Activated T-cell treated with anti-CD3 and anti-CD28 coated beads, Interleukin-2, amount 50 U/mL, for 4 hours (primary cell): ENCODE results near the gene MEN1. TPM values are rescaled to one million over a fixed set of nuclear protein-coding genes. Genes with fewer than 3 reads are reported as not detected.

Source experiments
- ATAC-seq, 2 donors: fragments of 200-7000 bp; cut with Tn5 transposase; one replicate each; pipeline ENCODE4 v1.10.0; 2021
- DNase-seq: peaks from one replicate; pipeline ENCODE4 v3.0.0-alpha.2; 2020
- H3K27me3 Mint-ChIP-seq: one replicate; pipeline ENCODE4 v1.8.0; 2021; ENCODE audit warnings: low read depth, mixed read lengths
- H3K36me3 Mint-ChIP-seq: one replicate; pipeline ENCODE4 v1.8.0; 2022; ENCODE audit warnings: mixed read lengths; ENCODE audit not compliant: insufficient read depth
- H3K4me1 Mint-ChIP-seq: one replicate; pipeline ENCODE4 v1.8.0; 2021; ENCODE audit warnings: low read depth, mixed read lengths
- H3K4me3 Mint-ChIP-seq: one replicate; pipeline ENCODE4 v1.8.0; 2021; ENCODE audit warnings: mild to moderate bottlenecking, moderate library complexity, mixed read lengths
- H3K9me3 Mint-ChIP-seq: one replicate; pipeline ENCODE4 v1.8.0; 2021; ENCODE audit warnings: mixed read lengths
- total RNA-seq, 3 donors: library from RNA; stranded (reverse); gene quantifications; one replicate each; pipeline ENCODE4 v1.2.1, GENCODE V29; 2021

Gene MEN1
- total RNA-seq, 3 donors from 2014 or later = 50.7 to 61.2 (median 53.6) TPM

DNA sequence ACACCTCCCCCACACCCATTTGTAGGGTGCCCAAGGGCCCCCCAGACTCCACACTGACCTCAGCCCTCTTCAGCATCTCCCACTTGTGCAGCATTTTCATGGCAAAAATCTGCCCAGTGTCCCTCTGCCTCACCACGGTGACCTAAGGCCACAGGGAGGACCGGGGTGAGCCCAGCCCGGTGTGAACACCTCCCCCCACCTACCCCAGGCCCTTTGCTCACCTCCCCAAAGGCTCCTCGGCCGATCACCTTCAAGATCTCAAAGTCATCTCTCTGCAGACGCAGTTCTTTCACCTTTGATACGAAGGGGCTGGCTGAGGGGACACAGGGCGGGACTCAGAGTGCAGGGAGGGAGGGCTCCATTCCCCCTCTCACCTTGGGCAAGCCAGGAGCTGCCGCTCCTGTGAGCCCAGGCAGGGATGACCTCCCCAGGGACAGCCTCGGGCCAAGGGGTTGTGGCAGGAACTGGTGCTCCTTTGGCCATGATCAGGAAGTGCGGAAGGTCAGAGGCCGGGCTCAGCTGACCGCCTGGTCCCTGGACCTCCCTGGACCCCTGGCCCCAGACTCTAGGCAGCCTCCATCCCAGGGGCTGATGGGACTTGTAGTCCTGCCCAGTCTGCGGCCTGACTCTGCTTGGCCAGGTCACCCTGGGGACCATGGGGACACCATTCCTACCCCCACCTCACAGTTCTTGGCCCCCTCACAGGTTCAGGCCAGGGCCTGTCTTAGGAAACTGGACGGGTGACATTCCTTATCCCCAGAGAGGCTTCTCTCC is 31.4 kb upstream of the MEN1 start:
- Mint-ChIP-seq H3K4me3 (no peak overlapping the region), H3K9me3 (no peaks in the 10 kb centered on the region), H3K27me3 (no peaks in the 10 kb centered on the region), H3K36me3 (no peaks in the 10 kb centered on the region), H3K4me1 (peaks cover 11% of the 10 kb centered on the region)
- ATAC-seq = no peak
- DNase-seq = no peak

DNA sequence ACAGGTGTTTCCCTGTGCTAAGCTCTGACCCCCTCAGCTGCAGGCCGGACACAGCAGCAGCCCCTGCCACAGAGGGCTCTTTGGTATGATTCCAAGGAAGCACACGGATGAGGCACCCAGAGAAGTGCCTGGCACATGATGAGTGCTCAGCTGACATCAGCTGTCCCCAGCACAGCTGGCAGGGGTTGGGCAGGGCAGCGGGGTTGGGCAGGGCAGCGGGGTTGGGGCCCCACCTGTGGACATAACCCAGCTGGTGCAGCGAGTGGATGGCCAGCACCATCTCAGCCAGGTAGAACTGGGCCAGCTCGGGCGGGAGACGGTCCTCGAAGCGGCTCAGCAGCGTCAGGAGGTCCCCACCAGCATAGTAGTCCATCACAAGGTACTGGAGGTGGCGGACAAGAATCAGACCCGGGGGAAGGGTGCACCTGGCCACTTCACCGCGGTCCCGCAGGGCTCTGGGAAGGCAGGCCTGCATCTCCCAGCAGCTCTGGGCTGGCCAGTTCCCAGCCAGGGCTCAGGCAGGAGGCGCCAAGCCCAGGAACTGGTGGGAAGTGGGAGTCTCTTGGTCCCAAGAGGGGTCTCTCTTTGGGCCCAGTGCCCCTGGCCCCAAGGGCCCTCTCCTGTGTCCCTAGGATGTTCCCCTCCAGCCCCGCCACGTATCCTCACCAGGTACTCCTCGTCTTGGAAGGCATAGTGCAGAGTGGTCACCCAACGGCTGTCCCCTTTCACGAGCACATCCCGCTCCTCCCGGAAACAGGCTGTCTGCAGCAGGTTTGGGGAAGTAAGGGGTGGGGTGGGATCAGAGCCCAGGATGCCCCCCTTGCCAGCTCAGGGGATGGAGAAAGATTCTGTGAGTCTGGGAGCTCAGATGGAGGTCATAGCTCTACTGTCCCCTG is 29.8 kb upstream of the MEN1 start:
- ATAC-seq (no peak), DNase-seq (no peak)
- Mint-ChIP-seq H3K27me3 (no peaks in the 10 kb centered on the region), H3K4me3 (no peak overlapping the region), H3K36me3 (no peaks in the 10 kb centered on the region), H3K4me1 (peaks cover 8% of the 10 kb centered on the region), H3K9me3 (no peaks in the 10 kb centered on the region)

DNA sequence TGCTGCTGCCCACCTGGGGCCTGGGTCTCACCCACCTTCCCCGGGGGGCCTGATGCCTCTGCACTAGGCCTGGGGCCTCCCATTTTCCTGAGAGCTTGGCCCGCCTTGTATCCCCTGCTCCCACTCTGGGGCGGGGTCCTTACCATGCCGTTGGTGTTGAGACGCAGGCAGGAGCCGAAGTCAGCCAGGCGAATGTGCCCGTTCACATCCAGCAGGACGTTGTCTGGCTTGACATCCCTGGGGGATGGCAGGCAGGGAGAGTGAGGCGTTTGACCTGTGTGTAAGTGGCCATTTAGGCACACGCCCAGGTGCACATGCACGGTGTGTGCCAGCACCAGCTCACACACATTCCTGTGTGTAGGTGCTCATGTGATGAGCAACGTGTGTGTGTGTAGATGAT is 29.0 kb upstream of the MEN1 start:
- Mint-ChIP-seq H3K4me3 (no peak overlapping the region), H3K9me3 (no peaks in the 10 kb centered on the region), H3K27me3 (no peaks in the 10 kb centered on the region), H3K36me3 (no peaks in the 10 kb centered on the region), H3K4me1 (peaks cover 6% of the 10 kb centered on the region)
- no peak for ATAC-seq
- DNase-seq = no peak

DNA sequence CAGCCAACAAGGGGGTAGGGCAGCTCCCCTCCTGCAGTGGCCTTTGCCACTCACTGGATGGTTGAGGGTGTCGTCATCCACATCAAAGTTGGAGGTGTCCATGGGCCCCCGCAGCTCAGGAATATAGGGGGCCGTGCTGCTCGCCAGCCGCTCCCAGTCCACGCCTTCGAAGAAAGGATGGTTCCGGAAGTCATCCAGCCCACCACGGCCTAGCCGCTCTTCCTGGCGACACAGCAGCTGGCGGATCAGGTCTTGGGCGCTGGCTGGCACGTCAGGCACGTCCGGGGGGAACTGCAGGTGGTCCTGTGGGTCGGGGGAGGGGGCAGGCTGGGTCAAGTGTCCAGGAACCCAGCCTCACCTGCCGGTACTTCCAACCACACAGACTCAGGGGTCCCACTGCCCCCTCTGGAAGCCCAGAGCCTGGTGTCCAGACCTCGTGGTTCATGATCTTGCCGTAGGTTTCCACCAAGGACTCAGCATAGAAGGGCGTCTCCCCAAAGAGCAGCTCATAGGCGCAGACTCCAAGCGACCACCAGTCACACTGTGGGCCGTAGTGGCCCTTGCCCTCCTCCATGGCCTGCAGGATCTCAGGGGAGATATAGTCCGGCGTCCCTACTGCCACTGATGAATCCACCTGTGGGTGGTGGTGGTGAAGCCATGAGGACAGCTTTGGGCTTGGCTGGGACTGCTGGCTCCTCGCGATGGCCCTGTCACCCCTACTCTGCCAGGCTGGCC is 28.4 kb upstream of the MEN1 start:
- Mint-ChIP-seq H3K4me1 (peaks cover 3% of the 10 kb centered on the region), H3K27me3 (no peaks in the 10 kb centered on the region), H3K9me3 (no peaks in the 10 kb centered on the region), H3K4me3 (no peak overlapping the region), H3K36me3 (no peaks in the 10 kb centered on the region)
- DNase-seq (no peak), ATAC-seq (no peak)

DNA sequence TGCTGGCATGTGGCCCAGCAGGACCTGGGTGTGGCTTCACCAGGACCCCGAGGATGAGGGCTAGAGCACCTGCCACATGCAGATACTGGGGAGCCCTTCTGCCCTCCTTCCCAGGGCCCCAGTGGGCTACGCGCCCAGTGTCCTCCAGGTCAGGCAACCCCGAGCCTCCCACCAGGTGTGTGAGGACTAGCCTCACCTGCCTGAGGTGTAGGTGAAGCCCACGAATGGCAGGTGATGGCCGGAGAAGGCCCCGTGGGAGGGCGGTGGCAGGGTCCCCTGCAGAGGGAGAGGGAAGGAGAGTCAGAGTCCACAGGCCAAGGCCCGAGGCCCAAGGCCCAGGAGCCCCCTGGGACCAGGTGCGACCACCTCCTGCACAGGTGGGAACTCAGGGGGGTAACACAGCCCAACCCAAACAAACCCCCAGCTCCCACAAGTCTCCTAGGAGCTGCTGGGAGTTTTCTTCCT is 27.6 kb upstream of the MEN1 start:
- no peaks in the 10 kb centered on the region for H3K27me3 Mint-ChIP-seq
- no peaks in the 10 kb centered on the region for H3K36me3 Mint-ChIP-seq
- no peaks in the 10 kb centered on the region for H3K4me1 Mint-ChIP-seq
- DNase-seq (no peak), ATAC-seq (no peak)
- H3K4me3 Mint-ChIP-seq = no peak overlapping the region
- H3K9me3 Mint-ChIP-seq = no peaks in the 10 kb centered on the region

DNA sequence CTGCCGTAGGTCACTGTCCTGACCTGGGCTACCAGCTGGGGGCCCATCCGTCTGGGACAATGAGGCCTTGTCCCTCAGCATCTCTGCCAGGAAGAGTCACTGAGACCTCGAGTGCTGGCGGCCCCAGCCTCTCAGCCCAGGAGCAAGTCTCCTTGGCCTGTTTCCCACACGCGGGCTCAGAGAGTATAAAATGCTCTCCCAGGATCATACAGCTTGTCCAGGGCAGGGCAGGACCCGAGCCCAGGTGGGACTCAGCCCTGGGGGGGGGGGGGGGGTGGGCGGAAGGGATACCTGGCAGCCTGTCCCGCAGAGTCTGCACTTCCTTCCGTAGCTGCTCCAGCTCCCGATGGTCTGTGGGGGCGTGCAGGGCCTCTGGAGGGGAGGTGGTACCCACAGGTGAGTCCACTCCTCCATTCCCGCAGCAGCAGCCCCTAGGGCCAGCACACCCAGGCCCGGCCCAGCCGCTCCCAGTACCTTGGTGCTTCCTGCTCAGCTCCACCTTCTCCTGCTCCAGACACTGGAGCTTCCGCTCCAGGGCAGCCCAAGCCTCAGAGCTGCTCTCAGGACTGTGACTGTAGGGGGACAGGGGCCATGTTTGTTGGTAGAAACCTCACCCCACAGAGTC is 26.2 kb upstream of the MEN1 start:
- Mint-ChIP-seq H3K27me3 (no peaks in the 10 kb centered on the region), H3K36me3 (no peaks in the 10 kb centered on the region), H3K4me1 (no peaks in the 10 kb centered on the region), H3K4me3 (no peak overlapping the region), H3K9me3 (no peaks in the 10 kb centered on the region)
- DNase-seq (no peak), ATAC-seq (no peak)

DNA sequence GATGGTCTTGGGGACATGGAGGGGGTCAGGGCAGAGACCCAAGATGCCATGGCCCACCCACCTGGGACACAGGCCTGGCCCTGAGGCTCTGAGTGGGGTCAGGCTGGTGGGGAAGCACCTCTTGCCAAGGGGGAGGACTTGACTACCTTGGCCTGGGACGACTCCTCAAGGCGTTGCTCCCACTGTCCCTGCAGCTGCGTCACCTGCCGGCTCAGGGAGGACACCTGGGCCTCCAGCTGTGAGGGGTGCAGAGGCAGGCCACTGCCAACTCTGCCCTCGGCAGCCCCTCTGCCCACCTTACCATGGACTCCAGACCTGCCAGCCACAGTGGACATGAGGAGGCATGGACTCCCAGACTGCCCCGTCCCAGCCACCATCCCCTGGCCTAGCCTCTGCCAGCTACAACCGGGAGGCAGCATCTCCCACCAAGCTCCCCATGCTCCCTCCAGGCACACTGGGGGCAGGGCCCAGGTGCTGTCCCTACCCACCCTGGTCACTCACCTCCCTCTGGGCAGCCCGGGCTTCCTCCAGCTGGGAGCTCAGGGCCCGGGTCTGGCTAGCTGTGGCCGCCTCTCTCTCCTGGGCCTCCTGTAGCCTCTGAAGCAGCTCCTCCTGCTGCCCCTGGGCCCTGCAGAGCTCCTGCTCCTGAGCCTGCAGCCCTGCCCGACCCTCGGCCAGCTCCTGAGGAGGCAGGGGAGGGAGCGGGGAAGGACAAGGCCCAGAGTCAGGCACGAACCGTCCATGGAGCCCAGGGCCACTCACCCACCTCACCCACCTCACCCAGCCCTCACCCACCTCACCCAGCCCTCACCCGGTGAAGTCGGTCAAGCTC is 25.5 kb upstream of the MEN1 start:
- ATAC-seq (no peak), DNase-seq (no peak)
- H3K4me3 Mint-ChIP-seq = no peak overlapping the region
- no peaks in the 10 kb centered on the region for H3K9me3 Mint-ChIP-seq
- no peaks in the 10 kb centered on the region for H3K27me3 Mint-ChIP-seq
- no peaks in the 10 kb centered on the region for H3K36me3 Mint-ChIP-seq
- no peaks in the 10 kb centered on the region for H3K4me1 Mint-ChIP-seq

DNA sequence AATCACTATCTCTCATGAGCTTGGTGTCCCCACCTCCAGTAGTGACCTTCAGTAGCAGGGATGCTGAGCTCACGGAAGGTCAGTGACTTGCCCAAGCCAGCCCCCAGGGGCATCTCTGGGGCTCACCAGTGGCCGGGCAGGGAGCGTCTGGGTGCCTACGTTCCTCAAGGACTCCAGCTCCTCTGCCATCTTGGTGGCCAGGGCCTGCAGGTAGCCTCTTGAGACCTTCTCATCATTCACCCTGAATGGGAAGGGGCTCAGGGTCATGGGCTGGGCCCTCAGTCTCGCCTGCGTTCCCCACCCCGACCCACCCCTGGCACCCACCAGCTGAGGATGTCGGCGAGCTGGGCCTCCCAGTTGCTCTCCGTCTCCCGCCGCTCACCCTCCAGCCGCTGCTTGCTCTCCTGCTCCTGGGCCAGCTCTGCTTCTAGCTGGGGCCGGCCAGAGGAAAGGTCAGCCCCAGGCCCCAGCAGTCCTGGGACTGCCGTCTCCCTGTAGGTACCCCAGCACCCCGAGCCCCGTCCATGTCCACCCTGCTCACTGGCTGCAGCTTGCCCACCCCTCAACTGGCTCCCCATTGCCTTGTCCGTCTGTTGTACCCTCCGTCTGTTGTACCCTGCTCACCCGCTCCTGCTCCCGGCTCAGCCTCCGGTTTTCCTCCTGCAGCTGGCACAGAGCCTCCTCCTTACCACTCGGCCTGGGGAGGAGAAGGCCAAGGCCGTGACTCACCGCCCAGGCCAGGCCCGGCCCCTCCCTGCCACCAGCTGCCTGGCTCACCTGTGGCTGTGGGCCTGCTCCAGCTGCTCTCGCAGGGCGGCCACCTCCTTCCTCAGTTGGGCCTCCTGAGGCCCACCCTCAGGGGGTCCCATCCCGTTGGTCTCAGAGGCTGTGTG is 24.6 kb upstream of the MEN1 start:
- Mint-ChIP-seq H3K4me3 (no peak overlapping the region), H3K27me3 (no peaks in the 10 kb centered on the region), H3K4me1 (no peaks in the 10 kb centered on the region), H3K9me3 (no peaks in the 10 kb centered on the region), H3K36me3 (no peaks in the 10 kb centered on the region)
- DNase-seq = no peak
- ATAC-seq = no peak

DNA sequence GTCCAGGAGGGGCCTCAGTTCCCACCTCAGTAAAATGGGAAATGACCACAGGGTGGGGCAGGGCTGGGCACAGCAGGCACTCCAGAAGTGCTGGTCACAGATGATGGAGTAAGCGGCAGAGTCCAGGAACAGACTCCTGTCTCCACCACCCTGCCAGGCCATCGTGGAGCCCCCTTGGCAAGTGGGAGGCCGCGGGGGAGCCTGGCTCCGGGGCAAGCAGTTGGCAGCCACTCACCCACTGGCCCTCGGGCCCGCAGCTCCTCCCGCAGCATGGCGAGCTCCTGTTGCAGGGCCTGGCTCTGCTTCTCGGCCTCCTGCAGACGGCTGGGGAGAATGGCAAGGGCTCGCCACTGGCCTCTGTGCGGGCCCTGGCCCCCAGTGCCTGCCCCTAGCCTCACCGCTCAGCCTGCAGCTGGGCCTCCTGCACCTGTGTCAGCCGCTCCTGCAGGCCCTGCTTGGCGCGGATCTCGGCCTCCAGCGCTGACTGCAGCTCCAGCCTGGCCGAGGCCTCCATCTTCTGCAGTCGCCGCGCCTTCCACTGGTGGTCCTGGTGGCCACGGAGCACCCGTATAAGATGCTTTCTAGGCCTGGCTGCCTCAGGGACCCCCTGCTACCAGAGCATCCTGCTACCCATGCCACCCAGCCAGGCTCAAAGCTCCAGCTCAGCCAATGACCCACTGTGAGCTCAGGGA is 23.8 kb upstream of the MEN1 start:
- ATAC-seq (no peak), DNase-seq (no peak)
- H3K36me3 Mint-ChIP-seq = no peaks in the 10 kb centered on the region
- no peaks in the 10 kb centered on the region for H3K27me3 Mint-ChIP-seq
- no peaks in the 10 kb centered on the region for H3K4me1 Mint-ChIP-seq
- H3K4me3 Mint-ChIP-seq = no peak overlapping the region
- H3K9me3 Mint-ChIP-seq = no peaks in the 10 kb centered on the region

DNA sequence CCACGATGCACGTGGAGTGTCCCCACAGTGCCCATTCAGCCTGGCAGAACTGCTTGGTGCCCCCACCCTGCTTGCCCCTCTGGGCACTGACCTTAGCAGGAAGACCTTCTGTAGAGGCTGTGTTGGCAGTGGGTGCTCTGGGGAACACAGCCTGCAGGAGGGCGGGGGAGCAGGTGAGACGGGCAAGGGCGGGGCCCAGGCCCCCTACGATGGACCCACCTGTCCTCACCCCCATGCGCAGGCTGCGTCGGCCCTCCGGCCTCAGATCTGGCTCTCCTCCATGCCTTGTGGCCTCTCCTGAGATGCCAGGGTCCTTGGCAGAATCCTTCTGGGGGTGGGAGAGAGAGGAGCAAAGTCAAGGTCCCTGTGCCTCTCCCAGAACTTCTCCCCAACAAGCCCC is 23.2 kb upstream of the MEN1 start:
- no peaks in the 10 kb centered on the region for H3K9me3 Mint-ChIP-seq

DNA sequence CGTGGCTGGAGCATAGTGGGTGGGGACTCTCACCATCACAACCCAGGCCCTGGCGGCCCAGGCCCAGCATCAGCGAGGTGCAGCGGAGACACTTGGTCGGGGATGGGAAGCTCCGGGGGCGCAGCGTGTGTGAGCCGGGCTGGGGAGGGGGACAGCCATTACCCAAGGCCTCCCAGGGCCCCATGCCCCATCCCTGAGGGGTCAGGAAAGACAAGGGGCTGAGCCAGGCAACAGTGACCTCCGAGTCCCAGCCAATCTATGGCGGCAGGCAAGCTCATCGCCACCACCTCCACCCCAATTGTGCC is 22.8 kb upstream of the MEN1 start:
- Mint-ChIP-seq H3K9me3 (no peaks in the 10 kb centered on the region), H3K27me3 (no peaks in the 10 kb centered on the region), H3K4me1 (no peaks in the 10 kb centered on the region), H3K36me3 (no peaks in the 10 kb centered on the region), H3K4me3 (no peak overlapping the region)
- DNase-seq = no peak
- no peak for ATAC-seq

More for the DNA sequence above, 23.2 kb upstream of the MEN1 start:
- no peaks in the 10 kb centered on the region for H3K27me3 Mint-ChIP-seq
- ATAC-seq (no peak), DNase-seq (no peak)
- no peaks in the 10 kb centered on the region for H3K36me3 Mint-ChIP-seq
- H3K4me1 Mint-ChIP-seq = no peaks in the 10 kb centered on the region
- no peak overlapping the region for H3K4me3 Mint-ChIP-seq

DNA sequence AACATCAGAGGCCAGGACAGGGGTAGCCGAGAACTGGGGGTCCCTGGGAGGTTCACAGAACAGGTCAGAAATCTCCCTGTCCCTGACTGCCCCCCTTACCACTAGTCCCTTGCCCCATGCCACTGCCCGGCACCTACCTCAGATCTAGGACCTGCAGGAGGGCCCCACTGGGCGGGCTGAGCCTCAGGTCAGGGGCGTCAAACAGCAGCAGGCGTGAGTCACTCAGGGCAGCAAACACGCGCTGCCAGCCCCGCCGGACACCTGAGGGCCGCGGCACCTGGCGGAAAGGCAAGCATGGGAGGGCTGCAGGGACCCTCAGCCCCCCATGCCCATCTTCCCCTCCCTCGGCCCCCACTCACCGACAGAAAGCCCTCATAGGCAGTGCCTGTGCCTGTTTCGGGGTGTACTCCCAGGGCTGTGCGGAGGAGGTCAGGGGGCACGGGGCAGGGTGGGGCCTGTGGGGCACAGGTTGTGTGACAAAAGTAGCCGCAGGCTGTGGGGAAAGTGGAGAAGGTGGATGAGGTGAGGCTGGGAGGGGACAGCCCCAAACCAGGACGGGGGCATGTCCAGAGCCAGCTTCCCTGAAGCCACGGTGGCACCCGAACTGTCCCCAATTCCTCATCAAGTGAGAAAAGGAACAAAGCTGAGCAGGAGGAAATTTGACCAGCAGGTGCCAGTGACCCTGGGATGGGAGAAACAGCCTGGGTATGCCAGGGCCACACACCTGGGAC is 22.3 kb upstream of the MEN1 start:
- peaks cover 4% of the 10 kb centered on the region for H3K36me3 Mint-ChIP-seq
- no peaks in the 10 kb centered on the region for H3K9me3 Mint-ChIP-seq
- H3K4me1 Mint-ChIP-seq = no peaks in the 10 kb centered on the region
- no peak overlapping the region for H3K4me3 Mint-ChIP-seq
- no peak for ATAC-seq
- no peak for DNase-seq
- H3K27me3 Mint-ChIP-seq = no peaks in the 10 kb centered on the region
